MM.1S (cell line): ENCODE results near the gene FAM186B.

Experiments
- CTCF ChIP-seq: fragments of 300-600 bp; sonication (generic); IDR thresholded peaks from 2 replicates; pipeline ENCODE4 v1.5.1; 2016; ENCODE audit warnings: antibody characterized with exemption, low read length, mixed read lengths
- EZH2 ChIP-seq: fragments of 300-600 bp; sonication (generic); optimal IDR thresholded peaks from 2 replicates; pipeline ENCODE3; 2017; ENCODE audit warnings: low read depth, mild to moderate bottlenecking, antibody characterized with exemption, low read length, mixed read lengths

DNA sequence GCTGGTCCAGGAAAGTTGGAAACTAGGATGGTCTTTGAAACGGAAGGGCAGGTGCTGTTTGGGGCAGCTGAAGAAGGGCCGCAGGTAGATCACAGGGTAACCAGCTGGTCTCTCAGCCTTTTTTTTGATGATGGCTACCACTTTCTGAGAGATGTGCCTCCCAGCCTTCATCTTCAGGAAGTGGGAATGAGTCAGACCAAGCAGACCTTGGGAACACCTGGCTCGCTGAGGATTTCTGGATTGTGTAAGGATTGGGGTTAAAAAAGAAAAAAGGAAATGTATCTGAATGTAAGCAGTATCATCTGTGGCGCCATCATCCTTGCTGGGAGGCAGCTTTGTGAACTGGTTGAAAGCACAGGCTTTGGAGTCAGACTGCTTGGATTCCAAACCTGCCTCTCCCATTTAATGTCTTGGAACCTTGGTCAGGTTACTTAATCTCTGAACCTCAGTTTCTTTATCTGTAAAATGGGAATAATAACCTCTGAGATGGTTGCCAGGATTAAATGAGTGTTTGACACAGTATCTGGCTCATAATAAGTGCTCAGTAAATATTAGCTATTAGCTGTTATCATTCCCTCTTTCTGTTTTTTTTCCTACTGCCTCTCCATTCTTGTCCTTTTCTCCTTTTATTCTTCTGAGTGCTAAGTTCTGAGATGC, 19.6 kb upstream of the FAM186B start:
- no peak for TF ChIP-seq CTCF
- TF ChIP-seq EZH2, result no peak
